Esophagus (tissue), 2 donors: ENCODE results near the gene KCNK5. TPM values are rescaled to one million over a fixed set of nuclear protein-coding genes. Genes with fewer than 3 reads are reported as not detected.

Experiments
- H3K27ac ChIP-seq, 2 donors: one replicate each; pipeline ENCODE4 v1.5.1; 2013; ENCODE audit warnings: low read depth in 2 of 2, mild to moderate bottlenecking in 2 of 2, inconsistent platforms in 1 of 2, low read length in 1 of 2, moderate library complexity in 1 of 2
- H3K27me3 ChIP-seq, 2 donors: one replicate each; pipeline ENCODE4 v1.6.1; 2013; ENCODE audit warnings: low read length in 2 of 2, control low read depth in 1 of 2, mild to moderate bottlenecking in 1 of 2; ENCODE audit not compliant: insufficient read depth in 2 of 2, control insufficient read depth in 1 of 2
- H3K36me3 ChIP-seq, 2 donors: one replicate each; pipeline ENCODE4 v1.6.1; 2013; ENCODE audit warnings: low read length in 1 of 2; ENCODE audit not compliant: control insufficient read depth in 2 of 2, insufficient read depth in 2 of 2
- H3K4me1 ChIP-seq, 2 donors: one replicate each; pipeline ENCODE4 v1.6.1; 2013; ENCODE audit warnings: low read length in 1 of 2; ENCODE audit not compliant: control insufficient read depth in 2 of 2, insufficient read depth in 2 of 2
- H3K4me3 ChIP-seq, 2 donors: one replicate each; pipeline ENCODE4 v1.5.1; 2013; ENCODE audit warnings: low read length in 2 of 2, mild to moderate bottlenecking in 2 of 2, low read depth in 1 of 2, moderate library complexity in 1 of 2
- H3K9me3 ChIP-seq, 2 donors: one replicate each; pipeline ENCODE4 v1.6.1; 2013; ENCODE audit warnings: mild to moderate bottlenecking in 2 of 2, low read depth in 1 of 2, low read length in 1 of 2, moderate library complexity in 1 of 2; ENCODE audit not compliant: control insufficient read depth in 2 of 2, insufficient read depth in 1 of 2
- WGBS, 2 donors: extraction: QIAGEN DNeasy Blood & Tissue Kit; methylation state at CpG; one replicate each; pipeline ENCODE4 v1.1.7; 2013; 5-methylcytosine and 5-hydroxymethylcytosine counted together
- polyA plus RNA-seq, 2 donors: library from polyadenylated mRNA; stranded (reverse); fragments of 200-250 nt; gene quantifications; one replicate each; pipeline ENCODE4 v1.2.3, GENCODE V29; 2013
- donor health status: healthy with polysubstance abuse.
- donor health status: Bipolar disorder and iron deficiency.

Gene KCNK5
- polyA plus RNA-seq, 2 donors, result 2.5 to 2.7 TPM

GRCh38 chr6:39194466-39194865 lies 34.8 kb downstream of the KCNK5 start:
- no peaks in the 10 kb centered on the region for H3K9me3 ChIP-seq
- peaks cover 2 to 9% of the 10 kb centered on the region in 2 donors for H3K4me1 ChIP-seq
- H3K27ac ChIP-seq, result no peak overlapping the region
- H3K36me3 ChIP-seq, result peaks cover 5 to 31% of the 10 kb centered on the region in 2 donors
- H3K4me3 ChIP-seq, result no peak overlapping the region
- H3K27me3 ChIP-seq, result no peaks in the 10 kb centered on the region
- 96 to 99% methylated on average over 9 of the region's 9 CpGs for WGBS, 2 donors

DNA sequence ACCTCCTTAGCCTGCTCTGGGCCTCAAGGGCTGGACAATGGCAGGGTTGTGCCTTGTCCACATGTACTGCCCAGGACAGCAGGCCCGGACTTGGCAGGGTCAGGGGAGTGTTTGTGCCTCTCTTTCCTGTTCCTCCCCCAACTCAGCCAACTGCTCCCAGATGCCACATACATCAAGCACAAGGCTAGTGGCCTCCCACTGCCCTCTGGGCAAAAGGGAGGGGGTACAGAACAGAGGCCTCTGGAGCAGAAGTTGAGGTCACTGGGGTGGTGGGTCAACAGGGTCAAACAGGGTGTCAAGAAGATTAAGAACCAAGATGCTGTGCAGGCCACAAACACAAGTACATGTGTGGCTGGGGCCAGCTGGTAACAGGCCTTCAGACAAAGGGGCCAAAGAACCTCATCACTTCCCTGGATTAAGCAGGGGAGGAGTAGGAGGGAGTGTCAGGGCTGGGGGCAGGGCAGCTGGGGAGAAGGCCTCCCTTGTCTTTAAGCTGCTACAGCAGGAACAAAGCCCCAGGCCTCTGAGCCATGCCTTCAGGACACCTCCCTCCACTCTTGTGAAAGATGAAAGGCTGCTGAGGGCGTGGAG lies 36.0 kb downstream of the KCNK5 start:
- peaks cover 2 to 10% of the 10 kb centered on the region in 2 donors for H3K4me1 ChIP-seq
- WGBS, 2 donors, result 74% methylated on average over 2 of the region's 2 CpGs
- H3K27me3 ChIP-seq, result no peaks in the 10 kb centered on the region
- H3K36me3 ChIP-seq, result peaks cover 5 to 31% of the 10 kb centered on the region in 2 donors
- H3K27ac ChIP-seq, result no peak overlapping the region
- H3K4me3 ChIP-seq, result no peak overlapping the region
- H3K9me3 ChIP-seq, result no peaks in the 10 kb centered on the region

DNA sequence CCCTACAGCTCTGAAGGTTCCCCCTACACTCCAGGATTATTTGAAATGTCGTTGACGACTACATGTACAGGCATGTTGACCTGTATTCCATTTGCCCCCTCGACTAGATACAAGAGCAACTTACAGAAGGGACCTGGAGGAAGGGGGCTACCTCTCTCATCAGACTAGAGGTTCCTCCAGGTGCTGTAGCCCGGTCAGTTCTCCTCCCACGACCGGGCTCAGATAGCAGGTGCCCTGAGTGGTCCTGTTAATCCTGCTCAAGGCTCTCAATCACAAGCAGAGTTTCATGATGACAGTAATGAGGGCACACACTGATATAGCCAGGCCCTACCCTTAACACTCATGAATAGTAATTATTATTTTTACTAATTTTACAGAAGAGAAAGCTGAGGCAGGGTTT lies 36.5 kb downstream of the KCNK5 start:
- Histone ChIP-seq H3K4me3 (no peak overlapping the region), H3K4me1 (peaks cover 4 to 13% of the 10 kb centered on the region in 2 donors), H3K27me3 (no peaks in the 10 kb centered on the region), H3K27ac (no peak overlapping the region), H3K9me3 (no peaks in the 10 kb centered on the region), H3K36me3 (peaks cover 5 to 31% of the 10 kb centered on the region in 2 donors)
- 81 to 82% methylated on average over 6 of the region's 6 CpGs for WGBS, 2 donors

DNA sequence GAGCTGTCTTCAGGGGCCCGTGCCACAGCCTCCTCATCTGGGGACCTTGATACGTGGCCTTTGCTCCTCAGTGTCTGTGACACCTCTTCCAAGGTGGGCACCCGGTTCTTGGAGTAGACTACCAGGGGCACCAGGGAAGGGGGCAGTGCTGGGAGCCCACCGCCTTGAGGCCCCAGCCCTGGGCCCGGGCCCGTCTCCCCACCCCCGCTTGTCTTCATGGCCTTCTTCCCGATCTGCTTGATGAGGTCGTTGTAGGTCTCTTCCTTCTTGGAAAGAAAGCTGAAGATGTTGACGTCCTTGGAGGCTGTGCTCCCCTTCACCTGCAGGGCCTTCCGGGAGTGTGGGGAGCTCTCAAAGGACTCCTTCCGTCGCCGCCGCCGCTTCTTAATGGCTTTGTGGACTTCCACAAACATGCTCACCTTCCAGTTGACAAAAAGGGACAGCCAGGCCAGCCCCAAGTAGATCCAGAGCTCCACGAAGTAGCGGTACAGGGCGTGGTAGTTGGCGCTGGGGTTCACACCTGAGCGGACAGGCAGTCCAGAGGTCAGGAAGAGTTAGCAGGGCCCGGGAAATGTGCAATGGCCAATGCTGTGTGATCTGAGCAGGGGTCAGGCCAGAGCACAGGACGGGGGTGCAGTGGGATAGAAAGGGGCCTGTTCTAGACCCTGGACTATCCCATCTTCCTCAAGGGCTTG lies 37.9 kb downstream of the KCNK5 start:
- 87 to 94% methylated on average over 23 of the region's 23 CpGs for WGBS, 2 donors
- H3K27ac ChIP-seq, result no peak overlapping the region
- H3K36me3 ChIP-seq, result peaks cover 5 to 31% of the 10 kb centered on the region in 2 donors
- H3K27me3 ChIP-seq, result no peaks in the 10 kb centered on the region
- peaks cover 4 to 18% of the 10 kb centered on the region in 2 donors for H3K4me1 ChIP-seq
- H3K4me3 ChIP-seq, result no peak overlapping the region
- H3K9me3 ChIP-seq, result no peaks in the 10 kb centered on the region

DNA sequence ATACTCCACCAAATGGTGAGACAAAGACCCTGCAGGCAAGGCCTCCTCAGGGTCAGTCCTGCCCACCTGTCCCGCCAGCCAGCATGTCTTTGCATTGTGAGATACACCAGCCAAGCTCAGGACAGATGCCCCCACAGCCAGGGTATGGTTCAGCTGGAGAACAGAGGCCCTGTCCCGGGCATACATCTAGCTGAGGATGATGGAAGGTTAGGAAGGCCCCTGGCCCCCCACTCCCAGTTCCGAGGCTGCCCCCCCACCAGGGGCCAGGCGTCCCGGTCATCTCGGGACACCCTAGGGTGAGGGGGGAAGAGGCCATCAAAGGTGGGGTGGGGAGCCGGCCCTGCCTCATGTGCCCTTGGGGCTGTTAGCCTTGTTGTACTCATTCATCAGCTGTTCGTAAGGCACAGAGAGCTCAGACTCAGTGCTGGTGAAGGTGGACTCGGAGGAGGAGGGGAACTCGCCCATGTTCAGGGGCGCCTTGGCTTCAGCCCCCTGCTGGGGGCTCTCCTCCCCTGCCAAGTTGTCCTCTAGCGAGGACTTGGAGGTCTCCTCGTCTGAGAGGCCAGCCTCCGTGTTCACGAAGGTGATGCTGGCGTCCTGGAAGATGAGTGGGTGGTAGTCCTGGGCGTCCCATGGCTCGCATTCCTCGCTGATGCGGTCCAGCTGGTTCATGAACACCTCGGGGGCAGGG lies 38.6 kb downstream of the KCNK5 start:
- Histone ChIP-seq H3K36me3 (peaks cover 5 to 30% of the 10 kb centered on the region in 2 donors), H3K9me3 (no peaks in the 10 kb centered on the region), H3K4me1 (peaks cover 2 to 20% of the 10 kb centered on the region in 2 donors), H3K27me3 (no peaks in the 10 kb centered on the region), H3K4me3 (no peak overlapping the region), H3K27ac (no peak overlapping the region)
- 94 to 95% methylated on average over 21 of the region's 21 CpGs for WGBS, 2 donors

GRCh38 chr6:39189915-39190544 lies 39.2 kb downstream of the KCNK5 start:
- Histone ChIP-seq H3K27me3 (no peaks in the 10 kb centered on the region), H3K9me3 (no peaks in the 10 kb centered on the region), H3K4me1 (peaks cover 2 to 26% of the 10 kb centered on the region in 2 donors), H3K4me3 (no peak overlapping the region), H3K27ac (no peak overlapping the region), H3K36me3 (peaks cover 0 to 23% of the 10 kb centered on the region in 2 donors)
- 76 to 84% methylated on average over 15 of the region's 15 CpGs for WGBS, 2 donors

DNA sequence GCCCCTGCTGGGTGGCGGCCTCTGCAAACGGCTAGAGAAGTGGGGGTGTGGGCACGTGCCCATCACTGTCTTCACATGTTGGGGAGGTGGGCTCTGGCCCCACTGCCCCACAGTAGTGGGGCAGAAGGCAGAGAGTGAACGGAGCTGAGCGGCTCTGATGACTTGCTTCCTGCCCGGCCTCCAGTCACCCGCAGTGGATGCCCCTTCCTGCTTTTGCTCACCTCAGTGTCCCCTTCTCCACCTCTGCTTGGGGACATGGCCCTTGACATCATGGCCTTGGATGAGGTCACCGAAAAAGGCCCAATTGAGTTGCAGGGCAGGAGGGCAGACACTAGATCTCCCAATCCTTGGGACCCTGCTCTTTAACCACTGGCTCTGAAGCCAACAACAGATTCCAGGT lies 40.1 kb downstream of the KCNK5 start:
- Histone ChIP-seq H3K27ac (no peak overlapping the region), H3K4me3 (no peak overlapping the region), H3K4me1 (peaks cover 2 to 28% of the 10 kb centered on the region in 2 donors), H3K27me3 (no peaks in the 10 kb centered on the region), H3K9me3 (no peaks in the 10 kb centered on the region), H3K36me3 (peaks cover 0 to 18% of the 10 kb centered on the region in 2 donors)
- WGBS, 2 donors, result 85 to 90% methylated on average over 8 of the region's 8 CpGs

DNA sequence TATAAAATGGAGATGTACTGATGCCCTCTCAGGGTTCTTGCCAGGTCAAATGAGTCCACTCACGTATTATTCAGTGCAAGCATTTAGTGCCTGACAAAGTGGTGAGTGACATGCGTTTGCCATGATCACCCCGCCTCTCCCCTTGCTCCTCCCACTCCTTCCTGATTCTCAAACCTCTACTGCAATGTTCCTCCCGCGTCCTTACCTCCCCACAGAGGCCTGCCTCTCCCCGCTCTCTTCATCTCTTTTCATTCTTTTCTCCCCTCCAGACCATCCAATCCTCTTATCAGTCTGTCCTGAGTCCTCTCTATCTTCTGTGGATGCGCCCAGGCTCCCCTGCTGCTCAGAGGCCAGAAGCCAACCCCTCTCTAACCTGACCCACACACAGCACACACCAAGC lies 40.7 kb downstream of the KCNK5 start:
- Histone ChIP-seq H3K4me1 (peaks cover 2 to 32% of the 10 kb centered on the region in 2 donors), H3K27ac (no peak overlapping the region)
- WGBS, 2 donors, result 66 to 72% methylated on average over 7 of the region's 7 CpGs

GRCh38 chr6:39188098-39188450 lies 41.2 kb downstream of the KCNK5 start:
- peak overlapping the region in 1 of 2 donors; percentile 8 for H3K27ac ChIP-seq
- H3K4me1 ChIP-seq, result peaks cover 2 to 32% of the 10 kb centered on the region in 2 donors
- WGBS, 2 donors, result 69 to 75% methylated on average over 4 of the region's 4 CpGs

More for the DNA sequence above, 40.7 kb downstream of the KCNK5 start:
- peaks cover 0 to 18% of the 10 kb centered on the region in 2 donors for H3K36me3 ChIP-seq
- no peak overlapping the region for H3K4me3 ChIP-seq
- H3K27me3 ChIP-seq, result no peaks in the 10 kb centered on the region
- no peaks in the 10 kb centered on the region for H3K9me3 ChIP-seq

More at GRCh38 chr6:39188098-39188450, 41.2 kb downstream of the KCNK5 start:
- no peak overlapping the region for H3K4me3 ChIP-seq
- H3K36me3 ChIP-seq, result peaks cover 0 to 18% of the 10 kb centered on the region in 2 donors
- H3K9me3 ChIP-seq, result no peaks in the 10 kb centered on the region
- H3K27me3 ChIP-seq, result no peaks in the 10 kb centered on the region
